Measurements from ENCODE around the gene TSPAN18.

DNA sequence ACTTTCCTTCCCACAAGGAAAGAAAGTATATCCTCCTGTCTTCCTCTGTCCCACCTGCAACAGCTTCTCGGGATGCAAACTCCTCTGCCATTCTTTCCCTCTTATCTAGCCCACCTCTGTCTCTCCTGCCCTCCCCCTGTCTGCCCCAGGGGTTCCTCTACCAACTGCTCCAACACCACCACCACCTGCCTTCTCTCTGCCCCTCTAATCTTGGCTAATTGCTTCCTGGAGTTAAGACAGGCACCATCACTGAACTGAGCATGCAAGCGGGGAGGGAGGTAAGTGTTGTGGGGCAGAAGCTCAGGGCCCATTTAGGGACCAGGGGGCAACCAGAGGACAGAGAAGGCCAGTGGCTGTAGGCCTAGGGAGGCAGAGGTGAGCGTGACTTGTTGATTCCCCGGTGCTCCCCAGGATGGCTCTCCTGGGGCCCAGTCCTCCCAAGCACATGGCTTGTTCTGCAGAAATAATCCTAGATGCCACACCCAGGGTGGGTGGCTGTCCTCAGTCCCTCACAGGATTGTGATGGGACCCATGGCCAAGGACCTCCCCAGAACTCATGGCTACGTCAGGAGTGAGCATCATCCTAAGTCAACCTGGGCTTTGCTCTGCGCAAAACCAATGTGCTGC is 112.8 kb downstream of the TSPAN18 start:
- TF ChIP-seq, protein P1, sequence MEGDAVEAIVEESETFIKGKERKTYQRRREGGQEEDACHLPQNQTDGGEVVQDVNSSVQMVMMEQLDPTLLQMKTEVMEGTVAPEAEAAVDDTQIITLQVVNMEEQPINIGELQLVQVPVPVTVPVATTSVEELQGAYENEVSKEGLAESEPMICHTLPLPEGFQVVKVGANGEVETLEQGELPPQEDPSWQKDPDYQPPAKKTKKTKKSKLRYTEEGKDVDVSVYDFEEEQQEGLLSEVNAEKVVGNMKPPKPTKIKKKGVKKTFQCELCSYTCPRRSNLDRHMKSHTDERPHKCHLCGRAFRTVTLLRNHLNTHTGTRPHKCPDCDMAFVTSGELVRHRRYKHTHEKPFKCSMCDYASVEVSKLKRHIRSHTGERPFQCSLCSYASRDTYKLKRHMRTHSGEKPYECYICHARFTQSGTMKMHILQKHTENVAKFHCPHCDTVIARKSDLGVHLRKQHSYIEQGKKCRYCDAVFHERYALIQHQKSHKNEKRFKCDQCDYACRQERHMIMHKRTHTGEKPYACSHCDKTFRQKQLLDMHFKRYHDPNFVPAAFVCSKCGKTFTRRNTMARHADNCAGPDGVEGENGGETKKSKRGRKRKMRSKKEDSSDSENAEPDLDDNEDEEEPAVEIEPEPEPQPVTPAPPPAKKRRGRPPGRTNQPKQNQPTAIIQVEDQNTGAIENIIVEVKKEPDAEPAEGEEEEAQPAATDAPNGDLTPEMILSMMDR (IDR thresholded peaks at IDR 0.05), result no peak
- TF ChIP-seq TCF7L2 (IDR thresholded peaks at IDR 0.05; ENCODE audit: low read depth, low read length), result no peak
- TF ChIP-seq SIN3A (IDR thresholded peaks at IDR 0.05; ENCODE audit: borderline replicate concordance, insufficient read depth, low read depth, low read length), result no peak

All from Panc1 (cell line).